Neural progenitor cell (in vitro differentiated cells): ENCODE results near the gene KCNT1. TPM values are rescaled to one million over a fixed set of nuclear protein-coding genes. Genes with fewer than 3 reads are reported as not detected.

Source experiments
- DNase-seq: peaks from one replicate; pipeline ENCODE4 v3.0.0-alpha.2; 2016; ENCODE audit warnings: low spot score
- H2AFZ ChIP-seq: fragments of 200-600 bp; sonication (generic); replicated peaks from 2 replicates; pipeline ENCODE4 v1.6.1; 2016; ENCODE audit warnings: antibody characterized with exemption
- H3F3A ChIP-seq: fragments of 200-600 bp; sonication (generic); 2 replicates; pipeline ENCODE4 v1.6.1; 2016; ENCODE audit warnings: antibody characterized with exemption, low read depth
- H3K27ac ChIP-seq: fragments of 200-600 bp; sonication (generic); 2 replicates; pipeline ENCODE4 v1.5.1; 2016; ENCODE audit warnings: mild to moderate bottlenecking
- H3K27me3 ChIP-seq: fragments of 200-600 bp; sonication (generic); 2 replicates; pipeline ENCODE4 v1.6.1; 2016; ENCODE audit warnings: mild to moderate bottlenecking, moderate library complexity
- H3K36me3 ChIP-seq: fragments of 200-600 bp; sonication (generic); 2 replicates; pipeline ENCODE4 v1.5.1; 2016
- H3K4me1 ChIP-seq: fragments of 200-600 bp; sonication (generic); 2 replicates; pipeline ENCODE4 v1.6.1; 2016; ENCODE audit warnings: mixed run types
- H3K4me2 ChIP-seq: fragments of 200-600 bp; sonication (generic); 2 replicates; pipeline ENCODE4 v1.6.1; 2016
- H3K4me3 ChIP-seq: fragments of 200-600 bp; sonication (generic); 2 replicates; pipeline ENCODE4 v1.5.1; 2016
- H3K79me2 ChIP-seq: fragments of 200-600 bp; sonication (generic); 2 replicates; pipeline ENCODE4 v1.6.1; 2016; ENCODE audit warnings: low read depth
- H3K9ac ChIP-seq: fragments of 200-600 bp; sonication (generic); 2 replicates; pipeline ENCODE4 v1.6.1; 2016
- H3K9me3 ChIP-seq: fragments of 200-600 bp; sonication (generic); 2 replicates; pipeline ENCODE4 v1.5.1; 2016; ENCODE audit warnings: low read depth
- H4K20me1 ChIP-seq: fragments of 200-600 bp; sonication (generic); 2 replicates; pipeline ENCODE4 v1.6.1; 2016; ENCODE audit warnings: low read depth
- H3K27ac Mint-ChIP-seq: 3 replicates; pipeline ENCODE4 v1.8.0; 2021; ENCODE audit warnings: mixed read lengths
- H3K27me3 Mint-ChIP-seq: 2 replicates; pipeline ENCODE4 v1.8.0; 2022; ENCODE audit warnings: low read depth, mild to moderate bottlenecking, inconsistent platforms, moderate library complexity, mixed read lengths; ENCODE audit not compliant: insufficient read depth
- H3K36me3 Mint-ChIP-seq: 3 replicates; pipeline ENCODE4 v1.8.0; 2021; ENCODE audit warnings: mixed read lengths
- H3K4me1 Mint-ChIP-seq: 3 replicates; pipeline ENCODE4 v1.8.0; 2021; ENCODE audit warnings: mixed read lengths
- H3K4me3 Mint-ChIP-seq: 3 replicates; pipeline ENCODE4 v1.8.0; 2021; ENCODE audit warnings: mild to moderate bottlenecking, moderate library complexity, mixed read lengths
- H3K9me3 Mint-ChIP-seq: 3 replicates; pipeline ENCODE4 v1.8.0; 2020; ENCODE audit warnings: mixed read lengths
- EZH2 ChIP-seq: fragments of 200-600 bp; sonication (generic); IDR thresholded peaks from 2 replicates; pipeline ENCODE4 v1.6.1; 2017; ENCODE audit warnings: antibody characterized with exemption, mild to moderate bottlenecking, moderate library complexity
- EZH2phosphoT487 ChIP-seq: fragments of 200-600 bp; sonication (generic); IDR thresholded peaks from 2 replicates; pipeline ENCODE4 v1.6.1; 2017; ENCODE audit warnings: antibody characterized with exemption
- total RNA-seq: library from RNA; depleted of rRNA; stranded (reverse); fragments of >200 nt; gene quantifications from 2 replicates; pipeline ENCODE4 v1.2.3, GENCODE V29; 2015; ENCODE audit warnings: low replicate concordance
- TF ChIP-seq, protein P1 (sequence below): fragments of 200-600 bp; sonication (generic); IDR thresholded peaks from 2 replicates; pipeline ENCODE4 v1.5.1; 2017; ENCODE audit warnings: antibody characterized with exemption, mild to moderate bottlenecking

The KCNT1 gene
- total RNA-seq, 1 donor from 2014 or later: not detected

DNA sequence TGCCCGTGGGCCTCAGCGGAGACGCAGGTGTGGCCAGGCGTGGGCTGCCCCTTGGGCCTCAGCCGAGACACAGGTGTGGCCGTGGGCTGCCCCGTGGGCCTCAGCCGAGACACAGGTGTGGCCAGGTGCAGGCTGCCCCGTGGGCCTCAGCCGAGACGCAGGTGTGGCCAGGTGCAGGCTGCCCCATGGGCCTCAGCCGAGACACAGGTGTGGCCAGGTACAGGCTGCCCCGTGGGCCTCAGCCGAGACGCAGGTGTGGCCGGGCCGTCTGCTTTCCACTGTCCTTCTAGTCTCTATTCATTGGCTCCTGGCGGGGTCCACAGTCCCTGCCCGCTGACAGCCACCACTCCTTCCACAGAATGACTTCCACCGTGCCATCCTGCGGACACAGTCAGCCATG lies 56.1 kb downstream of the KCNT1 start:
- Mint-ChIP-seq H3K27me3 (peaks cover 9% of the 10 kb centered on the region), H3K4me3 (no peak overlapping the region), H3K36me3 (no peaks in the 10 kb centered on the region), H3K9me3 (no peaks in the 10 kb centered on the region), H3K27ac (peak overlapping the region; percentile 60), H3K4me1 (no peaks in the 10 kb centered on the region)
- Histone ChIP-seq H3K9ac (no peak overlapping the region), H3K4me1 (no peaks in the 10 kb centered on the region), H3K27me3 (no peaks in the 10 kb centered on the region), H3K9me3 (no peaks in the 10 kb centered on the region), H3K4me3 (no peak overlapping the region), H3K4me2 (no peak overlapping the region), H3K27ac (no peak overlapping the region), H3K79me2 (no peaks in the 10 kb centered on the region), H3K36me3 (no peaks in the 10 kb centered on the region), H2AFZ (no peak overlapping the region), H3F3A (no peaks in the 10 kb centered on the region), H4K20me1 (no peaks in the 10 kb centered on the region)
- no peak for DNase-seq
- TF ChIP-seq, protein P1, sequence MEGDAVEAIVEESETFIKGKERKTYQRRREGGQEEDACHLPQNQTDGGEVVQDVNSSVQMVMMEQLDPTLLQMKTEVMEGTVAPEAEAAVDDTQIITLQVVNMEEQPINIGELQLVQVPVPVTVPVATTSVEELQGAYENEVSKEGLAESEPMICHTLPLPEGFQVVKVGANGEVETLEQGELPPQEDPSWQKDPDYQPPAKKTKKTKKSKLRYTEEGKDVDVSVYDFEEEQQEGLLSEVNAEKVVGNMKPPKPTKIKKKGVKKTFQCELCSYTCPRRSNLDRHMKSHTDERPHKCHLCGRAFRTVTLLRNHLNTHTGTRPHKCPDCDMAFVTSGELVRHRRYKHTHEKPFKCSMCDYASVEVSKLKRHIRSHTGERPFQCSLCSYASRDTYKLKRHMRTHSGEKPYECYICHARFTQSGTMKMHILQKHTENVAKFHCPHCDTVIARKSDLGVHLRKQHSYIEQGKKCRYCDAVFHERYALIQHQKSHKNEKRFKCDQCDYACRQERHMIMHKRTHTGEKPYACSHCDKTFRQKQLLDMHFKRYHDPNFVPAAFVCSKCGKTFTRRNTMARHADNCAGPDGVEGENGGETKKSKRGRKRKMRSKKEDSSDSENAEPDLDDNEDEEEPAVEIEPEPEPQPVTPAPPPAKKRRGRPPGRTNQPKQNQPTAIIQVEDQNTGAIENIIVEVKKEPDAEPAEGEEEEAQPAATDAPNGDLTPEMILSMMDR: no peak

DNA sequence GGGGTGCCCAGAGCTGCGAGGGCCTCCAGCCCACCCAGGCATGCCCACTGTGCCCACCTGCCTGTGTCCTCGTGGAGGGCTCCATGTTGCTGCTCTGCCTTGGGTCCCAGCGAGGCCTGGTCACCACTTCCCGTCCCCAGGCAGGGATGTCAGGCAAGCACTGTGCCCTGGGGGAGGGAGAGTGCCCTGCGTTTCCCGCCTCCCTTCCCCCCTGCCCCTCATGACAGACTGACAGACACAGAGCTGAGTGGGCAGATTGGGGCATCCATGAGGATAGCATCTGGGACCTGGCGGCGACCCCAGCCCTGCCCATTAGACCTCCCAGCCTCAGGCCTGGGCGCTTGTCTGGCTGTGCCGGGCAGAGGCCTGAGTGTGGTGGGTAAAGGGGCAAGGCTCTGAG lies 56.9 kb downstream of the KCNT1 start:
- Mint-ChIP-seq H3K36me3 (no peaks in the 10 kb centered on the region), H3K27me3 (peaks cover 9% of the 10 kb centered on the region), H3K4me1 (no peaks in the 10 kb centered on the region), H3K27ac (no peak overlapping the region), H3K4me3 (no peak overlapping the region), H3K9me3 (no peaks in the 10 kb centered on the region)
- Histone ChIP-seq H3K79me2 (no peaks in the 10 kb centered on the region), H3K4me3 (no peak overlapping the region), H3K4me1 (no peaks in the 10 kb centered on the region), H3K27ac (no peak overlapping the region), H3F3A (no peaks in the 10 kb centered on the region), H3K9ac (no peak overlapping the region), H4K20me1 (no peaks in the 10 kb centered on the region), H3K27me3 (no peaks in the 10 kb centered on the region), H3K9me3 (no peaks in the 10 kb centered on the region), H3K36me3 (no peaks in the 10 kb centered on the region), H3K4me2 (no peak overlapping the region), H2AFZ (no peak overlapping the region)
- no peak for DNase-seq
- TF ChIP-seq, protein P1: no peak
- TF ChIP-seq EZH2 (no peak), EZH2phosphoT487 (no peak)

DNA sequence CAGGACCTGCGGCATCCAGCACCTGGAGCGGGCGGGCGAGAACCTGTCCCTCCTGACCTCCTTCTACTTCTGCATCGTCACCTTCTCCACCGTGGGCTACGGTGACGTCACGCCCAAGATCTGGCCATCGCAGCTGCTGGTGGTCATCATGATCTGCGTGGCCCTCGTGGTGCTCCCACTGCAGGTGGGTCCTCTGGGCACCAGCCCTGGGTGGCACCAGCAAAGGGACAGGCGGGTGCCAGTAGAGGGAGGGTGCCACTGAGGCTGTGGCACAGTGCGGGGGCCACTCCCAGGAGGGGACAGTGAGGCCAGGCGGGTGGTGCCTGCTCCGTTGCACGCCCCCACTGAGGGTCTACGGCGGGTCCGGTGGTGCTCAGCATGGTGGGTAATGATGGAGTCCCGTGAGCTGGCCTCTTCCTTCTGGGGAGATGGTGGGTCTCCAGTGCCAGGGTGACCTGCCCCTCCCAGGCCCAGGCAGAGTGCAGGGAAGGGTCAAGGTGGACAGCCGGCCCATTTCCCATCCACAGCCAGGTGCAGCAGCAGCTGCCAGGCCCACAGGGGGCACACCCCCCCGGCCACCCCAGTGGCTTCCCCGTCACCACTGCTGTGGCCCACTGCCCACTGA lies 57.8 kb downstream of the KCNT1 start:
- Mint-ChIP-seq H3K4me1 (no peaks in the 10 kb centered on the region), H3K4me3 (no peak overlapping the region), H3K9me3 (peaks cover under 1% of the 10 kb centered on the region), H3K27ac (no peak overlapping the region), H3K27me3 (peaks cover 9% of the 10 kb centered on the region), H3K36me3 (no peaks in the 10 kb centered on the region)
- no peak for TF ChIP-seq EZH2phosphoT487
- TF ChIP-seq EZH2: no peak
- TF ChIP-seq, protein P1: no peak
- Histone ChIP-seq H3K27ac (no peak overlapping the region), H4K20me1 (no peaks in the 10 kb centered on the region), H3K79me2 (no peaks in the 10 kb centered on the region), H3K4me1 (no peaks in the 10 kb centered on the region), H3K27me3 (no peaks in the 10 kb centered on the region), H2AFZ (no peak overlapping the region), H3K36me3 (no peaks in the 10 kb centered on the region), H3K4me3 (no peak overlapping the region), H3K9me3 (no peaks in the 10 kb centered on the region), H3F3A (no peaks in the 10 kb centered on the region), H3K9ac (no peak overlapping the region), H3K4me2 (no peak overlapping the region)
- DNase-seq: no peak
